IMR-90 (cell line): Measurements from ENCODE around the gene CYP4F8. TPM values are rescaled to one million over a fixed set of nuclear protein-coding genes. Genes with fewer than 3 reads are reported as not detected.

Source experiments
- ATAC-seq: fragments of 200-7000 bp; cut with Tn5 transposase; 2 replicates; pipeline ENCODE4 v1.9.1; 2020; ENCODE audit warnings: low read depth, mild to moderate bottlenecking, moderate library complexity
- BruUV-seq: library from RNA; stranded (reverse); fragments of 400-500 nt; replicated peaks from 2 replicates; lab custom pipeline; 2021; lab: Mats Ljungman, UMichigan
- CTCF ChIA-PET: fragments of 300-600 bp; formaldehyde crosslinking; extraction: SDS; loops from one replicate; lab custom pipeline; 2021; ENCODE audit warnings: antibody characterized with exemption; lab: Yijun Ruan, JAX
- POLR2A ChIA-PET: fragments of 300-600 bp; sonication (Branson Sonifier 250); formaldehyde crosslinking; loops from one replicate; lab custom pipeline; 2022; ENCODE audit warnings: antibody characterized with exemption; ENCODE audit not compliant: unreplicated experiment; lab: Charles Lee
- DNase-seq: peaks from one replicate; pipeline ENCODE4 v3.0.0; 2013
- H2AFZ ChIP-seq: replicated peaks from 2 replicates; pipeline ENCODE3; 2013; ENCODE audit warnings: low read length, mild to moderate bottlenecking; ENCODE audit not compliant: poor library complexity
- H2AK5ac ChIP-seq: 2 replicates; pipeline ENCODE4 v1.6.1; 2013; ENCODE audit warnings: low read depth, low read length, inconsistent platforms
- H2AK9ac ChIP-seq: replicated peaks from 2 replicates; pipeline ENCODE3; 2013; ENCODE audit warnings: mild to moderate bottlenecking, low read depth, low read length, moderate library complexity; ENCODE audit not compliant: poor library complexity
- H2BK120ac ChIP-seq: 2 replicates; pipeline ENCODE4 v1.6.1; 2013; ENCODE audit warnings: low read depth, low read length, inconsistent platforms
- H2BK15ac ChIP-seq: 3 replicates; pipeline ENCODE4 v1.6.1; 2013; ENCODE audit warnings: low read depth, low read length, inconsistent platforms
- H2BK20ac ChIP-seq: 2 replicates; pipeline ENCODE4 v1.6.1; 2013; ENCODE audit warnings: low read depth, mild to moderate bottlenecking, inconsistent platforms, low read length, moderate library complexity
- H2BK5ac ChIP-seq: 2 replicates; pipeline ENCODE4 v1.6.1; 2013; ENCODE audit warnings: mild to moderate bottlenecking, low read depth, low read length, inconsistent platforms; ENCODE audit not compliant: poor library complexity, severe bottlenecking
- H3K14ac ChIP-seq: replicated peaks from 2 replicates; pipeline ENCODE4 v1.6.1; 2013; ENCODE audit warnings: low read depth, low read length, inconsistent platforms
- H3K18ac ChIP-seq: 2 replicates; pipeline ENCODE4 v1.6.1; 2013; ENCODE audit warnings: low read depth, low read length, control low read depth
- H3K23ac ChIP-seq: 2 replicates; pipeline ENCODE4 v1.6.1; 2013; ENCODE audit warnings: low read depth, low read length, inconsistent platforms
- H3K27ac ChIP-seq: 2 replicates; pipeline ENCODE4 v1.5.1; 2013; ENCODE audit warnings: mild to moderate bottlenecking, control low read depth, low read length; ENCODE audit not compliant: insufficient read depth
- H3K27me3 ChIP-seq: 2 replicates; pipeline ENCODE4 v1.6.1; 2013; ENCODE audit warnings: low read length; ENCODE audit not compliant: control insufficient read depth, insufficient read depth
- H3K36me3 ChIP-seq: 2 replicates; pipeline ENCODE4 v1.6.1; 2013; ENCODE audit warnings: low read length, mixed read lengths; ENCODE audit not compliant: control insufficient read depth, insufficient read depth
- H3K4ac ChIP-seq: 2 replicates; pipeline ENCODE4 v1.6.1; 2013; ENCODE audit warnings: low read depth, low read length, inconsistent platforms
- H3K4me1 ChIP-seq: 2 replicates; pipeline ENCODE4 v1.6.1; 2013; ENCODE audit warnings: low read length, mixed read lengths; ENCODE audit not compliant: control insufficient read depth, insufficient read depth
- H3K4me2 ChIP-seq: 2 replicates; pipeline ENCODE4 v1.6.1; 2013; ENCODE audit warnings: low read depth, mild to moderate bottlenecking, control low read depth, low read length, moderate library complexity
- H3K4me3 ChIP-seq: 2 replicates; pipeline ENCODE4 v1.5.1; 2013; ENCODE audit warnings: low read depth, mild to moderate bottlenecking, control low read depth, low read length, moderate library complexity; ENCODE audit not compliant: insufficient read depth
- H3K56ac ChIP-seq: 2 replicates; pipeline ENCODE4 v1.6.1; 2013; ENCODE audit warnings: low read length, inconsistent platforms; ENCODE audit not compliant: insufficient read depth; ENCODE audit errors: extremely low read depth
- H3K79me1 ChIP-seq, 2 experiments: 2 replicates each; pipeline ENCODE4 v1.6.1; 2013; ENCODE audit warnings: low read length in 2 of 2, inconsistent platforms in 1 of 2, low read depth in 1 of 2
- H3K9ac ChIP-seq: 2 replicates; pipeline ENCODE4 v1.6.1; 2013; ENCODE audit warnings: low read depth, low read length, control low read depth
- H3K9me1 ChIP-seq: 2 replicates; pipeline ENCODE4 v1.6.1; 2013; ENCODE audit warnings: low read length, inconsistent platforms; ENCODE audit not compliant: insufficient read depth
- H3K9me3 ChIP-seq: 2 replicates; pipeline ENCODE4 v1.6.1; 2013; ENCODE audit warnings: low read length; ENCODE audit not compliant: control insufficient read depth, insufficient read depth
- H4K20me1 ChIP-seq: 2 replicates; pipeline ENCODE4 v1.6.1; 2013; ENCODE audit warnings: low read length, inconsistent platforms; ENCODE audit not compliant: insufficient read depth
- H4K5ac ChIP-seq: 2 replicates; pipeline ENCODE4 v1.6.1; 2013; ENCODE audit warnings: mild to moderate bottlenecking, low read depth, low read length, control low read depth
- H4K8ac ChIP-seq, 2 experiments: 2 replicates each; pipeline ENCODE4 v1.6.1; 2013; ENCODE audit warnings: low read depth in 2 of 2, low read length in 2 of 2, control low read depth in 1 of 2, inconsistent platforms in 1 of 2
- H4K91ac ChIP-seq: 2 replicates; pipeline ENCODE4 v1.6.1; 2013; ENCODE audit warnings: low read depth, low read length, inconsistent platforms; ENCODE audit not compliant: insufficient read depth
- CHD1 ChIP-seq: IDR thresholded peaks from 2 replicates; pipeline ENCODE4 v1.6.1; 2012; ENCODE audit warnings: low read depth, low read length, improper control_type of control experiment
- MAFK ChIP-seq: IDR thresholded peaks from 2 replicates; pipeline ENCODE4 v1.6.1; 2012; ENCODE audit warnings: low read depth, low read length, improper control_type of control experiment
- MAZ ChIP-seq: IDR thresholded peaks from 2 replicates; pipeline ENCODE4 v1.6.1; 2012; ENCODE audit warnings: low read depth, mild to moderate bottlenecking, low read length, improper control_type of control experiment, moderate library complexity, borderline replicate concordance
- RCOR1 ChIP-seq: IDR thresholded peaks from 2 replicates; pipeline ENCODE4 v1.6.1; 2012; ENCODE audit warnings: mild to moderate bottlenecking, low read length, improper control_type of control experiment; ENCODE audit not compliant: insufficient replicate concordance
- SMC3 ChIP-seq: fragments of 150-350 bp; IDR thresholded peaks from 2 replicates; pipeline ENCODE4 v1.6.1; 2016; ENCODE audit warnings: low read depth, mild to moderate bottlenecking, antibody characterized with exemption, low read length, moderate library complexity
- WGBS, 2 experiments: methylation state at CpG; one replicate each; pipeline versions ENCODE4 v1.1.5 to v1.1.7; 2013; ENCODE audit warnings: missing lambda C conversion rate in 2 of 2; ENCODE audit not compliant: insufficient read length in 1 of 2; ENCODE audit errors: extremely low coverage in 2 of 2; 5-methylcytosine and 5-hydroxymethylcytosine counted together
- dilution Hi-C: fragments of 300-500 bp; cut with HindIII; formaldehyde crosslinking; loops from one replicate; pipeline ENCODE4 v1.14.3; 2018; ENCODE audit warnings: low sequenced_read_pairs; ENCODE audit not compliant: unreplicated experiment
- in situ Hi-C: fragments of 300-500 bp; cut with MboI; formaldehyde crosslinking; loops from 3 replicates; pipeline ENCODE4 v1.14.3; 2019; ENCODE audit warnings: low sequenced_read_pairs, inconsistent platforms, mixed read lengths
- intact Hi-C: fragments of 100-400 bp; cut with micrococcal nuclease; formaldehyde crosslinking; loops from 2 replicates; pipeline ENCODE4 v1.10.0; 2022
- polyA plus RNA-seq, 3 experiments: library from polyadenylated mRNA; depleted of rRNA; stranded (reverse); fragments of >200 nt; gene quantifications; 2 replicates each; pipeline ENCODE4 v1.2.3, GENCODE V29; 2012; ENCODE audit warnings: low replicate concordance in 1 of 3
- total RNA-seq: library from RNA; depleted of rRNA; stranded (reverse); fragments of >200 nt; gene quantifications from 2 replicates; pipeline ENCODE4 v1.2.3, GENCODE V29; 2012

The CYP4F8 gene
- total and polyA plus RNA-seq, 2 of the 4 experiments (the other 2 are of a cell fraction): not detected

GRCh38 chr19:15675560-15675959 is 60.5 kb downstream of the CYP4F8 start:
- Histone ChIP-seq H3K4me2 (no peak overlapping the region), H4K5ac (no peak overlapping the region), H3K36me3 (no peaks in the 10 kb centered on the region), H3K27me3 (no peaks in the 10 kb centered on the region), H2BK120ac (no peak overlapping the region), H3K14ac (no peak overlapping the region), H3K4me1 (no peaks in the 10 kb centered on the region), H4K8ac (no peak overlapping the region), H2AK9ac (no peak overlapping the region), H3K9ac (no peak overlapping the region), H4K91ac (no peak overlapping the region), H3K18ac (no peak overlapping the region), H3K4ac (no peak overlapping the region), H3K9me3 (peaks cover 9% of the 10 kb centered on the region), H3K56ac (no peak overlapping the region), H3K79me1 (no peaks in the 10 kb centered on the region), H2AFZ (no peak overlapping the region), H2BK15ac (no peak overlapping the region), H3K4me3 (no peak overlapping the region), H3K23ac (no peak overlapping the region), H3K9me1 (no peaks in the 10 kb centered on the region), H4K20me1 (no peaks in the 10 kb centered on the region), H2BK5ac (no peak overlapping the region), H2BK20ac (no peak overlapping the region), H3K27ac (no peak overlapping the region), H2AK5ac (no peak overlapping the region)
- dilution Hi-C loops (no loop called here), in situ Hi-C loops (loop anchor here (10.0 kb wide), 1 partner anchor 99 kb away; no protein-coding TSS in a partner anchor), intact Hi-C loops (loop anchor here (2.0 kb wide), 1 partner anchor 101 kb away; no protein-coding TSS in a partner anchor)
- ChIA-PET CTCF (no interaction called here), POLR2A (no interaction called here)
- ATAC-seq (no peak), DNase-seq (no peak)
- no TSS peak for BruUV-seq
- TF ChIP-seq MAFK (no peak), CHD1 (no peak), RCOR1 (no peak), MAZ (no peak), SMC3 (no peak)
- no CpG with 5 or more reads among the region's 3 CpGs for WGBS, 2 experiments
